Measurements from ENCODE around the gene NR3C1. TPM values are rescaled to one million over a fixed set of nuclear protein-coding genes. Genes with fewer than 3 reads are reported as not detected.

The NR3C1 gene
- total and polyA plus RNA-seq, 2 of the 13 experiments (the other 11 are each of a cell fraction or from before 2014, with no cell fraction given), result 10.0 to 24.3 TPM

DNA sequence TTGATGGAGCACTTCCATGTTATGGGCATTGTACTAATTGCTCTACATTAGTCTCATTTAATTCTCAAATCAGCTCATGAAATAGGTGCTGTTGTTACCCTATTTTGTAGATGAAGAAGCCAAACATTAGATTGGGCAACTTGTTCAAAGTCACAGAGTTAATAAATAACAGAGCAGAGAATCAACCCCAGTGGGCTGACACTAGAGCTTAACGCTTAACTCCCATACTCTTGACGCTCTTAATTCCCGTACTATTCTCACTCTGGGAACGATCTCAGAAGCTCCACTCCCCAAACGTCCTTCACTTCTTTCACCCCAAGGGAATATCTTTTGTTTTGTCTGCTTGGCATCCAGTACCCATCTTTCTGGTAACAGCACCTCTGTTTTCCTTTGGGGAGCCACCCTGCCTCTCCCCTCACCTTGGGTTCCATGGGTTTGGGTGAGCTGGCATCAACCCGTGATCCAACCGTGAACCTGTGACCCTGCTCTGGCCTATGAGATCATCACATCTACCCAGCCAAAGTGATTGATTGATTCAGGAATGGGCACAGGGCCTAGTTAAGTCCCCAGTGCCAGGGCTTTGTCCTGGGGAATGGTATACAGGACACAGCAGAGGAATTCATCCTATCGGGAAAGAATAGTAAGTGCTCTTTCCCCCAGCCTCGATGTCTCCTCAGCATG is 169.2 kb downstream of the NR3C1 start (continued):
- no peak for TF ChIP-seq FOXA1 (IDR thresholded peaks at IDR 0.05)
- no peak for TF ChIP-seq FOXA1 (CRISPR knock-in tag; IDR thresholded peaks at IDR 0.05)
- TF ChIP-seq ZUFSP (CRISPR knock-in tag; IDR thresholded peaks at IDR 0.05; ENCODE audit: borderline replicate concordance), result no peak
- TF ChIP-seq ZNF629 (CRISPR knock-in tag; conservative IDR thresholded peaks at IDR 0.05), result no peak
- TF ChIP-seq ZNF737 (CRISPR knock-in tag; IDR thresholded peaks at IDR 0.05; ENCODE audit: borderline replicate concordance), result no peak
- TF ChIP-seq ZNF121 (CRISPR knock-in tag; IDR thresholded peaks at IDR 0.05), result no peak
- TF ChIP-seq, protein P1, sequence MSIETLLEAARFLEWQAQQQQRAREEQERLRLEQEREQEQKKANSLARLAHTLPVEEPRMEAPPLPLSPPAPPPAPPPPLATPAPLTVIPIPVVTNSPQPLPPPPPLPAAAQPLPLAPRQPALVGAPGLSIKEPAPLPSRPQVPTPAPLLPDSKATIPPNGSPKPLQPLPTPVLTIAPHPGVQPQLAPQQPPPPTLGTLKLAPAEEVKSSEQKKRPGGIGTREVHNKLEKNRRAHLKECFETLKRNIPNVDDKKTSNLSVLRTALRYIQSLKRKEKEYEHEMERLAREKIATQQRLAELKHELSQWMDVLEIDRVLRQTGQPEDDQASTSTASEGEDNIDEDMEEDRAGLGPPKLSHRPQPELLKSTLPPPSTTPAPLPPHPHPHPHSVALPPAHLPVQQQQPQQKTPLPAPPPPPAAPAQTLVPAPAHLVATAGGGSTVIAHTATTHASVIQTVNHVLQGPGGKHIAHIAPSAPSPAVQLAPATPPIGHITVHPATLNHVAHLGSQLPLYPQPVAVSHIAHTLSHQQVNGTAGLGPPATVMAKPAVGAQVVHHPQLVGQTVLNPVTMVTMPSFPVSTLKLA (IDR thresholded peaks at IDR 0.05), result no peak
- TF ChIP-seq ZNF850 (CRISPR knock-in tag; conservative IDR thresholded peaks at IDR 0.05), result no peak
- peak; percentile 43; the same call in 1 of the 2 replicates for TF ChIP-seq NCOA2 (CRISPR knock-in tag; IDR thresholded peaks at IDR 0.05)
- TF ChIP-seq ZNF776 (CRISPR knock-in tag; IDR thresholded peaks at IDR 0.05), result no peak
- no peak for TF ChIP-seq SOX13 (IDR thresholded peaks at IDR 0.05)
- peak in 1 of 2 experiments; percentile 50; a peak in 1 of 4 replicates for TF ChIP-seq SOX13 (CRISPR knock-in tag; conservative IDR thresholded peaks at IDR 0.05 in 1 of 2, IDR thresholded peaks at IDR 0.05 in 1 of 2)
- TF ChIP-seq PHF21A (CRISPR knock-in tag; IDR thresholded peaks at IDR 0.05), result no peak
- TF ChIP-seq, protein P2, sequence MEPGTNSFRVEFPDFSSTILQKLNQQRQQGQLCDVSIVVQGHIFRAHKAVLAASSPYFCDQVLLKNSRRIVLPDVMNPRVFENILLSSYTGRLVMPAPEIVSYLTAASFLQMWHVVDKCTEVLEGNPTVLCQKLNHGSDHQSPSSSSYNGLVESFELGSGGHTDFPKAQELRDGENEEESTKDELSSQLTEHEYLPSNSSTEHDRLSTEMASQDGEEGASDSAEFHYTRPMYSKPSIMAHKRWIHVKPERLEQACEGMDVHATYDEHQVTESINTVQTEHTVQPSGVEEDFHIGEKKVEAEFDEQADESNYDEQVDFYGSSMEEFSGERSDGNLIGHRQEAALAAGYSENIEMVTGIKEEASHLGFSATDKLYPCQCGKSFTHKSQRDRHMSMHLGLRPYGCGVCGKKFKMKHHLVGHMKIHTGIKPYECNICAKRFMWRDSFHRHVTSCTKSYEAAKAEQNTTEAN (CRISPR knock-in tag; conservative IDR thresholded peaks at IDR 0.05), result no peak
- TF ChIP-seq MATR3 (CRISPR knock-in tag; IDR thresholded peaks at IDR 0.05), result no peak
- TF ChIP-seq, protein P3, sequence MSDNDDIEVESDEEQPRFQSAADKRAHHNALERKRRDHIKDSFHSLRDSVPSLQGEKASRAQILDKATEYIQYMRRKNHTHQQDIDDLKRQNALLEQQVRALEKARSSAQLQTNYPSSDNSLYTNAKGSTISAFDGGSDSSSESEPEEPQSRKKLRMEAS (IDR thresholded peaks at IDR 0.05), result no peak
- TF ChIP-seq, protein P4, sequence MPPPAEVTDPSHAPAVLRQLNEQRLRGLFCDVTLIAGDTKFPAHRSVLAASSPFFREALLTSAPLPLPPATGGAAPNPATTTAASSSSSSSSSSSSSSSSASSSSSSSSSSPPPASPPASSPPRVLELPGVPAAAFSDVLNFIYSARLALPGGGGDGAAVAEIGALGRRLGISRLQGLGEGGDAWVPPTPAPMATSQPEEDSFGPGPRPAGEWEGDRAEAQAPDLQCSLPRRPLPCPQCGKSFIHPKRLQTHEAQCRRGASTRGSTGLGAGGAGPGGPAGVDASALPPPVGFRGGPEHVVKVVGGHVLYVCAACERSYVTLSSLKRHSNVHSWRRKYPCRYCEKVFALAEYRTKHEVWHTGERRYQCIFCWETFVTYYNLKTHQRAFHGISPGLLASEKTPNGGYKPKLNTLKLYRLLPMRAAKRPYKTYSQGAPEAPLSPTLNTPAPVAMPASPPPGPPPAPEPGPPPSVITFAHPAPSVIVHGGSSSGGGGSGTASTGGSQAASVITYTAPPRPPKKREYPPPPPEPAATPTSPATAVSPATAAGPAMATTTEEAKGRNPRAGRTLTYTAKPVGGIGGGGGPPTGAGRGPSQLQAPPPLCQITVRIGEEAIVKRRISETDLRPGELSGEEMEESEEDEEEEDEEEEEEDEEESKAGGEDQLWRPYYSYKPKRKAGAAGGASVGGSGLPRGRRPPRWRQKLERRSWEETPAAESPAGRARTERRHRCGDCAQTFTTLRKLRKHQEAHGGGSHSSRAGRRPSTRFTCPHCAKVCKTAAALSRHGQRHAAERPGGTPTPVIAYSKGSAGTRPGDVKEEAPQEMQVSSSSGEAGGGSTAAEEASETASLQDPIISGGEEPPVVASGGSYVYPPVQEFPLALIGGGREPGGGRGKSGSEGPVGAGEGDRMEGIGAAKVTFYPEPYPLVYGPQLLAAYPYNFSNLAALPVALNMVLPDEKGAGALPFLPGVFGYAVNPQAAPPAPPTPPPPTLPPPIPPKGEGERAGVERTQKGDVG (CRISPR knock-in tag; IDR thresholded peaks at IDR 0.05; ENCODE audit: borderline replicate concordance), result no peak
- no peak for TF ChIP-seq ZNF460 (CRISPR knock-in tag; IDR thresholded peaks at IDR 0.05; ENCODE audit: borderline replicate concordance)
- TF ChIP-seq ATAD3A (CRISPR knock-in tag; IDR thresholded peaks at IDR 0.05), result no peak
- no peak for TF ChIP-seq NFYB (CRISPR knock-in tag; IDR thresholded peaks at IDR 0.05)
- TF ChIP-seq ZNF501 (CRISPR knock-in tag; IDR thresholded peaks at IDR 0.05), result no peak
- TF ChIP-seq ZNF317 (CRISPR knock-in tag; IDR thresholded peaks at IDR 0.05), result no peak
- TF ChIP-seq LCORL (IDR thresholded peaks at IDR 0.05), result no peak
- TF ChIP-seq LCORL (CRISPR knock-in tag; IDR thresholded peaks at IDR 0.05), result no peak
- no peak for TF ChIP-seq MIER2 (CRISPR knock-in tag; IDR thresholded peaks at IDR 0.05)

Measured in HepG2 (cell line).